CD4-positive, alpha-beta T cell treated with Interleukin-10 for 1 hour (primary cell): ENCODE results near the gene FCN2.

Source experiments
- DNase-seq: peaks from one replicate; pipeline ENCODE4 v3.0.0-alpha.2; 2020

FCN2 gene

GRCh38 chr9:134880484-134881312, at the start of gene FCN2:
FCN2 (plus strand) TSS chr9:134880810; CDS start chr9:134880822, 12 bp downstream.
- no peak for DNase-seq

- DNase-seq, result no peak
These were observed 49.5 kb upstream of the FCN2 start for GRCh38 chr9:134830926-134831720.

DNA sequence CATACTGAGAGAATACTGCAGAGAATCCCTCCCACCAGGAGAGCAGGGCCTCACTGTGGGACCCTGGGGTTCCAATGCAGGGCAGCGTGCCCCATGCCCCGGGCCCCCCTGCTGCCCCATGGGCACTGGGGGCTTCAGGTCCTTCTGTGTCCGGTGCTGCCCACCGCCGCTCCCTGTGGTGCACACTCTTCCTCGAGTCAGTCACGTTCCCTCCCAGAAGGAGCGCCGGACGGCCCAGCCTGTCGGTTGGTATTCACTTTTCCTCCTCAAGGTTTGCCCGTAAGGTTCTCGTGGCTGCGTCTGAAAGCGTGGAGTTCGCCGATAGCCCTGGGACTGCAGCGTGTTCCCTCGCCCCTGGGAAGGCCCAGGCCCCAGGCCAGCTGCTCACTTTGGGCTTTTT, 48.1 kb upstream of the FCN2 start:
- no peak for DNase-seq

DNA sequence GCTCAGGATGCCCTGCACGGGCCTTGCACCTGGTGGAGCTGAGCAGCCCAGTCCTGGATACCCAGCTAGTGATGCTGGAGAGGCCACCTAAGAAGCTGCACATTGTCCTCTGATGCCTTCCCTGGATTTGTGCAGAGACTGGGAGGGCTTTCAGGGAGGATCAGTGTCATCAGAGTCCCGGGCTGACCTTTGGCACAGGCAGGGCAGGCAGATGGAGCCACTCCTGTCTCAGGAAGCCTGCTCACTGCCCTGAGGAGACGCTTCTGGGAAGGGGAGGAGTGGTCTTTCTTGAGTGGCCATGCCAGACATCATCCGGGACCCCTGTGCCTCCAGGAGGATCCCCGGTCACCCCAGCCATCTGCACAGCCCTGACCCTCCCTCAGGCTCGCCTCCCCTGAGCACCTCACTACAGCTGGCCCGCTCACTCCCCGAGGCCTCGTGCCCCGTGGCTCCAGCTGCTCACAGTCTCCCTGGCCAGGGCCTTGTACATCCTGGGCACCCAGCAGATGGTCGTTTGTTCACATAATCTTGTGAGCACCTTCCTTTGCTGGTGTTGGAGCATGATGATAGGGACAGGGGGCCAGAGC, 47.2 kb upstream of the FCN2 start:
- no peak for DNase-seq

GRCh38 chr9:134834217-134834956, 46.2 kb upstream of the FCN2 start:
- DNase-seq, result no peak

GRCh38 chr9:134834957-134835419, 45.6 kb upstream of the FCN2 start:
- DNase-seq, result no peak

DNA sequence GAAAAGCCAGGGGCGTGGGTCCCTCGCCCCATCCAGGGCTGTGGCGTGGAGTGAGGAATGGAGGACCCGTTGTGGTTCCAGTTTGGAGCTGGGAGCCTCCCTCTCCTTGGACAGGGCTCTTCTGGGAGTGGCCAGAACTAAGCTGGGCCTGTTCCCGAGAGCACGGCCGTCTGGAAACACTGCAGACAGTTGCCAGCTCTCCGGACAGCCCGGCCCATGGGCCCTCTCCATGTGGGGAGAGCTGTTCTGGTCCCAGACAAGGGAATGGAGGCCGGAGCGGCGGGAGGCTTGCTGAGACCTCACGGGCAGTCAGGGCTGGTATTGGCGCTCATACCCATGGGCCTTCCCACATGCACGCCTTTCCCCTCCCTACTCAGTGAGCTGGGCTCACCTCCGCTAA, 45.2 kb upstream of the FCN2 start:
- no peak for DNase-seq

DNA sequence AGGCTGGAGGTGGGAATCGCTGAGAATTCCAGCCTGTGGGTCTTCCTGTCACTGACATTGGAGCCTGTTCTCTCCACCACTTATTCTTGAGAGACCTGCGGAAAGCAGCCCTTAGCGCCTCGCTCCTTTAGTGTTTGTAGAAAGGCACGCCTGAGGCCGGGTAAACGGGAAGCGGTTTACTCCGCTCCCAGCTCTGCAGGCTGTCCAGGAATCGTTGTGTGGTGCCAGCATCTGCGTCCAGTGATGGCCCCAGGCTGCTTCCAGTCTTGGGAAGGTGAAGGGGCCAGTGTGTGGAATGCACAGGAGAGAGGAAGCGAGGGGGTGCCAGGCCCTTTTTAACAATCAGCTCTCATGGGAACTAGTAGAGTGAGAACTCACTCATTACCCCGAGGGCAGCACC, 44.6 kb upstream of the FCN2 start:
- no peak for DNase-seq

DNA sequence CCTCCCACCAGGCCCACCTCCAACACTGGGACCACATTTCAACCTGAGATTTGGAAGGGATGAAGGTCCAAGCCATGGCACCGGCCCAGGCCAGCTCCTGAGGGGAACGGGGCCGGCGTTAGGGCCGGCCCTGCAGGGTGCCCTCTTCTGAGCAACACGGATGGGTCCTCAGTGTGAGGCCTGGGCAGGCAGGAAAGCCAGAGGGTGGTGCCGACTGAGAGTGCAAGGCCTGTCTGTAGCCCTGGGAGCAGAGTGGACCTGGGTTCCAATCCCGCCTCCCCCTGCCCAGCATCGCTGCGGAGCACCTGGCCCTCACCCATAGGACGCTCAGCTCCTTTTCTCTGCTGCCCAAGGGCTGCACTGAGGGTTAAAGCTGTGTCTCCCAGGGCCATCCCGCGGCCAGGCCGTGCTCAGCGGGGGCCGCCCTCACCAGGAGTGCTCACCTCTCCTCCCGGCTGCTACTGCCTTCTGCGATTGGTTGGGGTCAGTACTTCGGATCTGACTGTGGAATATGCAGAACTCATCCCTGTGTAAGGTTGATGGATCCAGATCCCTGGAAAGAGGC, 44.1 kb upstream of the FCN2 start:
- DNase-seq, result no peak

DNA sequence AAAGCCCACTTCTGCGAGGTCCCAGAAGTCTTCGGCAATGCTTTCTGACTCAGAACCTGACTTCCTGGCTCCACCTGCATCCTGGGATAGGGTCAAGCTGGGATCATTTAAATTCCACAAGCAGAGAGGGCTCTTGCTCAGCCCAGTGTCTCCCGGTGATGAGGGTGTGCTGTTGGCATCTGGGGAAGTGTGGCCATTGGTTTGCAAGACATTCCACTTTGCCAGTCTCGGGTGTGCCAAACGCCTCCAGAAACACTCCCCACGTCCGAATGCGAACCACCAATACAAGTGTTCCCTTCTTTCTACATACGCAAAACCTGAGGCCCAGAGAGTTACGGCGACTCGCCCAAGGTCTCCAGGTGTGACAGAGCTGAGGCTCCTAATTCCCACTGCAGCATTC, 43.1 kb upstream of the FCN2 start:
- DNase-seq, result no peak

- DNase-seq, result no peak
These were observed 41.8 kb upstream of the FCN2 start for GRCh38 chr9:134838651-134839454.

DNA sequence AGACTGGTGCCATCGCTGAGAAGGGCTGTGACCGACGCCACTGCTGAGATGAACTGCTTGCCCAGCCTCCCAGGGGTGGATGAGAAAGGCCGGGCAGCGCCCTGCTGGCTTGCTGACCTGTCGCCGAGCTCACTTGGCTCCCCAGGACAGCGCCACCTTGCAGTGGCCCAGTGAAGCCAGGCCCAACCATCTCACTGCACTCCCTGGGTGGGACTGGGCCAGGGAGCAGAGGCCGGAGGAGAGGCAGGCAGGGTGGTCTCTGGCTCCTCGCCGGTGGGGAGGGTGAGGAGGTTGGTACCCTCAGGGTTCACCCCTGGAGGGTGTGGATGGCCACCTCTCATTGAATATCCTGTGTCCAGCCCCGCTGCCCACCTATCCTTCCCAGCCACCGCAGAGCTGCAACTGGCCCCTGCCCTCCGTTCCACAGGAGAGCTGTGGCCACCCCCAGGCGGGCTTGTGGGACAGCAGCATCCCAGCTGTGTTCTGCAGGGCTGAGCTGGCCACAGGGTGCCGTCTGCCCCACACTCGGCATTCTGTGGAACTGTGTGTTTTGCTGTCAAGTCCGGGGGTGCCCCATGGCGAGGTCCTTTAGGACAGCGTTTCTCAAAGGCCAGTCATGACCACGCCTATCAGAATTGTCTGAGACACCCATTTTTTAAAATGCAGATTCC, 41.0 kb upstream of the FCN2 start:
- DNase-seq, result no peak

DNA sequence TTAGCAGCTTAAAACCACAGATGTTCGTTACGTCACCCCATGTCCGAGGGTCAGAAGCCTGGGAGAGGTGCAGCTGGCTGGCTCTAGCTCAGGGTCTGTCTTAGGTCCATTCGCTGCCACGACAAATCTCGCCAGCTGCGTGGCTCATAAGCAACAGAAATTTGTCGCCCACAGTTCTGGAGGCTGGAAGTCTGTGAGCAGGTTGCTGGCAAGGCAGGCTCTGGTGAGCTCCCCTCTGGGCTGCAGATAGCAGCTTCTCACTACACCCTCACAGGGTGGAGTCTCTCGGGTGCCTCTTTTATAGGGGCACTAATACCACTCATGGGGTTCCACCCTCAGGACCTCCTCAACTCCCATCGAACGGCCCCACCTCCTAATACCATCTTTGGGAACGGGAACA, 40.1 kb upstream of the FCN2 start:
- DNase-seq, result no peak

- no peak for DNase-seq
These were observed 39.3 kb upstream of the FCN2 start for GRCh38 chr9:134841180-134841904.

DNA sequence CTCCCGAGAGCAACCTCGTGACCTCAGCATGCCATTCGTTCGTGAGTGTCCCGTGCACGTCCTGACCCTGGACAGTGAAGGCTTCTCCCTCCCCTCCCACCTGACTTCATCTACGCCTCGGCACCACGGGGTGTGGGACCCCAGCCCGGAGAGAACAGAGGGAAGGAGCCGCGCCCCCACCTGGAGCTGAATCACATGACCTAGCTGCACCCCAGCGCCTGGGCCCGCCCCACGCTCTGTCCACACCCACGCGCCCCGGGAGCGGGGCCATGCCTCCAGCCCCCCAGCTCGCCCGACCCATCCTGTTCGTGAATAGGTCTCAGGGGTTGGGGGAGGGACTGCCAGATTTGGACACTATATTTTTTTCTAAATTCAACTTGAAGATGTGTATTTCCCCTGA, 38.3 kb upstream of the FCN2 start:
- DNase-seq, result no peak

GRCh38 chr9:134843740-134844139, 36.9 kb upstream of the FCN2 start:
- no peak for DNase-seq

DNA sequence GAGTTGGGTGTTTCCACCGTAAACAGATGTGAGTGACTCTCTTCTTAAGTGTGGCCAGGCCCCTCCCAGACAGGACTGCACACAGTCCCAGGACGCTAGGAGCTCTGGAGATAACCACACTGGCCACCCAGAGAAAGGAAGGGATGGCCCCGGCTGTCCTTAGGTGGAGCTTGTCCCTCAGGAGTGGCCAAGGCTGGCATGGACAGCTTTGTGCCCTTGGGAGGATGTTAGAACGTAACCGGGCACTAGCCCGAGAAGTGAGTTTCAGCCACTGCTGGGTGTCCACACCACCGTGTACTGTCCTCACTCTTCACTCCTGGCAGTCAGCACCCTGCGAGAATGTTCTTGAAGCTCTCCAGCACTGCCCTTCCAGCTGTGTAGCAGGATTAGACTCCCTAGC, 35.8 kb upstream of the FCN2 start:
- no peak for DNase-seq

- DNase-seq, result no peak
These were observed 34.4 kb upstream of the FCN2 start for GRCh38 chr9:134846187-134846586.

- DNase-seq, result no peak
These were observed 33.9 kb upstream of the FCN2 start for GRCh38 chr9:134846699-134847098.

- DNase-seq, result no peak
These were observed 33.5 kb upstream of the FCN2 start for GRCh38 chr9:134847138-134847537.
